ENCODE results near the gene LRRC4B. TPM values are rescaled to one million over a fixed set of nuclear protein-coding genes. Genes with fewer than 3 reads are reported as not detected.

Gene LRRC4B
- total RNA-seq, 1 experiment from 2014 or later = 3.8 TPM

GRCh38 chr19:50476907-50477238 lies 91.4 kb downstream of the LRRC4B start:
- Histone ChIP-seq H2AK5ac (ENCODE audit: insufficient read length, low read length) (no peak overlapping the region), H3K27me3 (ENCODE audit: insufficient read depth, low read length) (no peaks in the 10 kb centered on the region), H3K4me1 (ENCODE audit: insufficient read depth, low read length) (peaks cover 4% of the 10 kb centered on the region; the same call in 1 of the 2 replicates), H2BK15ac (ENCODE audit: low read depth, low read length) (no peak overlapping the region), H4K8ac (replicated peaks; ENCODE audit: insufficient read length, low read depth, low read length) (no peak overlapping the region), H2BK120ac (ENCODE audit: low read depth, low read length, poor library complexity, severe bottlenecking) (no peak overlapping the region), H3K4ac (ENCODE audit: low read depth, low read length) (no peak overlapping the region), H3K18ac (ENCODE audit: insufficient read length, low read depth, low read length) (no peak overlapping the region), H3K14ac (ENCODE audit: insufficient read depth, low read length) (no peak overlapping the region), H3K4me2 (ENCODE audit: insufficient read depth, insufficient read length, low read length) (peak overlapping the region; percentile 42), H3K56ac (ENCODE audit: insufficient read length, low read depth, low read length) (no peak overlapping the region), H3K9me3 (ENCODE audit: control insufficient read depth, low read depth, low read length) (peaks cover 7% of the 10 kb centered on the region), H3K27ac (ENCODE audit: insufficient read length, low read depth, low read length) (no peak overlapping the region), H2BK5ac (ENCODE audit: insufficient read length, low read length) (no peak overlapping the region), H2BK12ac (ENCODE audit: insufficient read length, low read depth, low read length) (no peak overlapping the region), H4K5ac (ENCODE audit: insufficient read length, low read depth, low read length) (no peak overlapping the region), H3K79me2 (ENCODE audit: insufficient read depth, low read length) (peaks cover 5% of the 10 kb centered on the region; the same call in 1 of the 2 replicates), H3K23me2 (ENCODE audit: insufficient read length, low read depth, low read length, poor library complexity, severe bottlenecking) (no peaks in the 10 kb centered on the region), H4K20me1 (ENCODE audit: control insufficient read depth, insufficient read depth, insufficient read length) (no peaks in the 10 kb centered on the region), H2BK20ac (ENCODE audit: low read depth, low read length, poor library complexity, severe bottlenecking) (no peak overlapping the region), H3K23ac (ENCODE audit: insufficient read length, low read depth, low read length) (no peak overlapping the region), H3T11ph (ENCODE audit: low read length) (no peak overlapping the region), H2AFZ (ENCODE audit: low read length) (no peak overlapping the region), H4K91ac (ENCODE audit: insufficient read length, low read depth, low read length) (no peak overlapping the region), H3K79me1 (ENCODE audit: insufficient read depth, low read depth, low read length, poor library complexity, severe bottlenecking) (peaks cover 9% of the 10 kb centered on the region), H3K9ac (ENCODE audit: extremely low read depth, insufficient read length, low read length) (no peak overlapping the region)
- Mint-ChIP-seq H3K9me3 (peaks cover 10 to 21% of the 10 kb centered on the region in 2 experiments), H3K4me1 (peaks cover 8 to 21% of the 10 kb centered on the region in 2 experiments), H3K36me3 (ENCODE audit: insufficient read depth in 1 of 3, low read depth in 3 of 3) (peaks cover 32 to 39% (median 36%) of the 10 kb centered on the region in 3 experiments), H3K27ac (peak overlapping the region; percentile 98 to 99 (median 98)), H3K27me3 (ENCODE audit: low read depth) (peaks cover 2% of the 10 kb centered on the region; the same call in 1 of the 2 replicates), H3K4me3 (peak overlapping the region; percentile 96 to 99)
- DNase-seq = no peak
- no peak for TF ChIP-seq CTCF (conservative IDR thresholded peaks at IDR 0.05)
- WGBS (ENCODE audit: extremely low coverage, insufficient read length, low lambda C conversion rate) = no CpG with 5 or more reads among the region's 20 CpGs
